ENCODE measurements around the gene PRKAB1. TPM values are rescaled to one million over a fixed set of nuclear protein-coding genes. Genes with fewer than 3 reads are reported as not detected.

Gene PRKAB1
- total RNA-seq, 1 donor from 2014 or later: 12.2 TPM

- intact Hi-C loops (cut with DNase I): loop anchor here (10.0 kb wide), 1 partner anchor 215 kb away; no protein-coding TSS in a partner anchor
Observed at GRCh38 chr12:119659289-119659897, 8.5 kb upstream of the PRKAB1 start.

GRCh38 chr12:119660076-119660475 is 7.9 kb upstream of the PRKAB1 start:
- intact Hi-C loops (cut with DNase I): no loop called here
- no peak for DNase-seq (ENCODE audit: low spot score)

More at GRCh38 chr12:119659289-119659897, 8.5 kb upstream of the PRKAB1 start:
- no peak for DNase-seq (ENCODE audit: low spot score)

DNA sequence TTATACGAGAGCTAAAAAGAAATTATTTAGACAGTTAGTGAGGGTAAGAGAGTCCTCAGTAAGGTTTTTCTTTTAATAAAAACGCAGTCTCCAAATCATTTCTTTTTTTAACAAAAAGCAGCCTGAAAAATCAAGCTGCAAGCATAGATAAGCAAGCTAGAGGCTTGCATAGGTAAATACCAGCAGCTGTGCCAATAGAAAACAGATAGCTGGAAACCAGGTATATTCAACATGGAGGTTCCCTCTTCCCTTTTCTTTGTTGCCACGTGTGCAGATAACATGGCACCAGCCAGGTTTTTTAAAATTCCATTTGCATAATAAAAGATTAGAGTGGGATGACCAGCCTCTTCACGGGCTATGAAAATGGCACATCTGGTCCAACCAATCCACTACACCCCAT is 6.1 kb upstream of the PRKAB1 start:
- DNase-seq (ENCODE audit: low spot score): no peak
- intact Hi-C loops (cut with DNase I): no loop called here

GRCh38 chr12:119664642-119665041 is 3.3 kb upstream of the PRKAB1 start:
- intact Hi-C loops (cut with DNase I): loop anchor here (5.0 kb wide), 1 partner anchor 118 kb away; no protein-coding TSS in a partner anchor
- no peak for DNase-seq (ENCODE audit: low spot score)

GRCh38 chr12:119665164-119665929 is 2.6 kb upstream of the PRKAB1 start:
- DNase-seq (ENCODE audit: low spot score): no peak
- intact Hi-C loops (cut with DNase I): loop anchor here (5.0 kb wide), 1 partner anchor 117 kb away; no protein-coding TSS in a partner anchor

GRCh38 chr12:119666226-119666795 is 1.6 kb upstream of the PRKAB1 start:
- intact Hi-C loops (cut with DNase I): loop anchor here (5.0 kb wide), 1 partner anchor 116 kb away; no protein-coding TSS in a partner anchor

GRCh38 chr12:119666900-119667576 is 895 bp upstream of the PRKAB1 start:
- no peak for DNase-seq (ENCODE audit: low spot score)
- intact Hi-C loops (cut with DNase I): loop anchor here (5.0 kb wide), 1 partner anchor 115 kb away; no protein-coding TSS in a partner anchor

More at GRCh38 chr12:119666226-119666795, 1.6 kb upstream of the PRKAB1 start:
- DNase-seq (ENCODE audit: low spot score): no peak

DNA sequence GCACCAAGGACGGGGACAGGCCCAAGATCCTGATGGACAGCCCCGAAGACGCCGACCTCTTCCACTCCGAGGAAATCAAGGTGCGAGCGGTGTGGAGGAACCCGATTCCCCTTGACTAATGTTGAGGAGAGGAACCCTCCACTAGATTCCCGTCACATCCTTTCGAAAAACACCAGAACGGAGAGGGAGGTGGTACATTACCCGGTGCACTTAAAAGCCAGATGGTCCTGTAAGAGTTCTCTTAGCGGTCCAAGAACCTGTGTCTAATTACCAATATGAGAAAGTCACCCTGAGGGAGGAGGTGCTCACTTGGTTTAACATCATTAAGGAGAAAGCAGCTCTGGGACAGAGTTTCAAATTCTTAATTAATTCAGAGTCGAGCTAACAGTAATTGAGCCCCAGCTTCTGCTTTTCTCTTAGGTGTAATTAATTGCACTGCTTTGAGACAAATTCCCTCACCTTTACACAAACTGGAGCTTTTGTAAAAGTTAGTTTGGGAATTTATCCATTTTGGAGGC is 450 bp downstream of the PRKAB1 start:
- no peak for DNase-seq (ENCODE audit: low spot score)
- intact Hi-C loops (cut with DNase I): loop anchor here (5.0 kb wide), 1 partner anchor 114 kb away; no protein-coding TSS in a partner anchor

DNA sequence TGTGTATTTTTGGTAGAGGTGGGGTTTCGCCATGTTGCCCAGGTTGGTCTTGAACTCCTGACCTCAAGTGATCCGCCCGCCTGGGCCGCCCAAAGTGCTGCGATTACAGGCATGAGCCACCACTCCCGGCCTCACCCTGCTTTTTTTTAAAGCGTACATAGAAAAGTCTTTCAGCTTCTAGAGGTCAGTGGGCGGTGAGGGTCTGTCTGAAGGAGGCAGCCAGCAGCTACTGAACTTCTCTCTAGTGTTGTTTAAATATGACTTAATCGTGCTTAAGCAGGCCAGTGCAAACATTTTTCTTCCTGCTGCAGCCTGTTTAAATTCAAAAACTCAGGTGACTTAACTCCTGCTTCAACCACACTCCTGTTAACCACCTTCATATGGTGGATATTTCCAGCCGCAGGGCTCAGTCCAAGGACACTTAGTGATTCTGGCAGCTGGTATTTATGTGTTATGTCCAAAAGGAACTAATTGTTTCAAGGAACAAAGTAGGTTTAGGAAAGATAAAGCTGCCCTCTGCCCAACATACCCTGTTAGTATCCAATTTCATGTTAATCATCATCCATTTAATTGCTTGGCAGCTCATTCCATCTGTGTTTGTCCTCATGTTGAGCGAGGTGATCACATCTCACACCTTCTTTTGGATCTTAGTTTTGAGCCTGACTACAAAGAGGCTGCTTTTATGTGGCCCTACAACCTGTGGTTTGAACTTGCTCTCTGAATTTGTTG is 2.0 kb downstream of the PRKAB1 start:
- intact Hi-C loops (cut with DNase I): loop anchor here (5.0 kb wide), 1 partner anchor 112 kb away; no protein-coding TSS in a partner anchor
- no peak for DNase-seq (ENCODE audit: low spot score)

DNA sequence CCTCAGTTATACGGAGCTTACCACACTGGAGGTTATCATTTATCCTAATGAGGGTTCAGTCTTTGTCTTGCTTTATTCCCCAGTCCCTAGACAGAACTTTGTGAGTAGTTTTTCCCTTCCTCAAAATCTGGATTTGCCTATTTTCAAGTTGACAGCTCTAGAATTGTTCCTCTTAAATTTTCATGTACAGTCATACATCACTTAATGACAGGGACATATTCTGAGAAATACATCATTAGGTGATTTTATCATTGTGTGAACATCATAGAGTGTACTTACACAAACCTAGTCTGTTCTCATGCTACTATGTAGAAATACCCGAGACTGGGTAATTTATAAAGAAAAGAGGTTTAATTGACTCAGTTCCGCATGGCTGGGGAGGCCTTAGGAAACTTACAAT is 3.1 kb downstream of the PRKAB1 start:
- no peak for DNase-seq (ENCODE audit: low spot score)
- intact Hi-C loops (cut with DNase I): no loop called here

DNA sequence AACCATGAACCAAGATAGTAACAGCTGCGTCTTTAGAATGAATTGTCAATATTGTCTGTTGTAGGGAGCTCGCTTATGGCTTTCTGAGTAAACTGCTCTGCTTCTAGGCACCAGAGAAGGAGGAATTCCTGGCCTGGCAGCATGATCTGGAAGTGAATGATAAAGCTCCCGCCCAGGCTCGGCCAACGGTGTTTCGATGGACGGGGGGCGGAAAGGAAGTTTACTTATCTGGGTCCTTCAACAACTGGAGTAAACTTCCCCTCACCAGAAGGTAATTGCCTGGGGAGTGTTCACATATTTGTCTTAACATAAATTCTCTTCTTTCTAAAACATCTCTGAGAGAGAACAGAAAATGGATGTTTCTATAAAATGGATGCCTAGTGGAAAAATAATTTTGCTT is 4.3 kb downstream of the PRKAB1 start:
- intact Hi-C loops (cut with DNase I): loop anchor here (2.0 kb wide), 1 partner anchor 21 kb away; no protein-coding TSS in a partner anchor

GRCh38 chr12:119673634-119674033 is 5.7 kb downstream of the PRKAB1 start:
- no peak for DNase-seq (ENCODE audit: low spot score)
- intact Hi-C loops (cut with DNase I): loop anchor here (2.0 kb wide), 1 partner anchor 19 kb away; no protein-coding TSS in a partner anchor

More for the DNA sequence above, 4.3 kb downstream of the PRKAB1 start:
- no peak for DNase-seq (ENCODE audit: low spot score)

- no peak for DNase-seq (ENCODE audit: low spot score)
- intact Hi-C loops (cut with DNase I): no loop called here
Observed at GRCh38 chr12:119674560-119674959, 6.6 kb downstream of the PRKAB1 start.

DNA sequence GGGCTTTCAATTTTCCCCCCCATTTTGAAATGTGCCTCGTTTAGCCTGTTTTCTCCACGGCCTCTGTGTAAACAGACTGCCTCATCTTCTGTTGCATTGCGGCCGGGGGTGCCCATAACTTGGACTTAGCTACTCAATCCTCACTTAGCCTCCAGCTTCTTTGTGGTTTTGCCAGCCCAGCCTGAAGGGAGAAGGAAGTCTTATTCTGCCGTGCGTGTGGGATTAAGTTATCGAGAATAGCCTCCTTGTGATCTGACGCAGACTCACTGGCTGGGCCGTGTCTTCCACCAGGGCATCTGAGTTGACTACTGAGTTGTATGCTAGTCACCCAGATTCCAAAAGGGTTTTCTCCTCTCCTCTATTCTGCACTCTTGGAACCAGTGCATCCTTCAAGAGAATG is 8.1 kb downstream of the PRKAB1 start:
- no peak for DNase-seq (ENCODE audit: low spot score)
- intact Hi-C loops (cut with DNase I): no loop called here

- intact Hi-C loops (cut with DNase I): no loop called here
- DNase-seq (ENCODE audit: low spot score): no peak
Observed at GRCh38 chr12:119676573-119676972, 8.6 kb downstream of the PRKAB1 start.

GRCh38 chr12:119678459-119678858 is 10.5 kb downstream of the PRKAB1 start:
- DNase-seq (ENCODE audit: low spot score): no peak
- intact Hi-C loops (cut with DNase I): no loop called here

GRCh38 chr12:119679081-119679480 is 11.1 kb downstream of the PRKAB1 start:
- no peak for DNase-seq (ENCODE audit: low spot score)
- intact Hi-C loops (cut with DNase I): no loop called here

- DNase-seq (ENCODE audit: low spot score): no peak
- intact Hi-C loops (cut with DNase I): no loop called here
Observed at GRCh38 chr12:119679490-119679889, 11.6 kb downstream of the PRKAB1 start.

DNA sequence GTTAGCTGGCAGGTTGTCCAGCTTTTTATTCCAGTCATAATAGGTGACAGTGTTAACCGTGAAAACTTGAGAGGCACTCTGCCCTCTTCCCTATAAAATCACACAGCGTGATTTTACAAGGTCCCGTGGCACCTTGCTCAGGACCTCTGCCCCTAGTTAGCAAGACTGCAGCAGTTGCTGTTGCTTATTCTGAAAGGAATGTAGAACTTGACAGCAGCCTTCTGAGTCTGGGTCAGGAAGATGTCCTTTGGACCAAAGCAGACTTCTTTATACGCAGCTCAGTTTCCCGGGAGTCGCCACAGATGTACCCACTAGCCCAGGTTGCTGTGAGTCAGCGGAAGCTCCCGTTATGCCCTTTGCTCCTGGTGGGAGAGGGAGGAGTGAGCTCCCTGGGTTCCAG is 13.2 kb downstream of the PRKAB1 start:
- intact Hi-C loops (cut with DNase I): no loop called here
- DNase-seq (ENCODE audit: low spot score): no peak

All from cardiac septum (tissue), 1 donor.